GM18505 (cell line): ENCODE measurements around the gene CCDC174.
A peak's percentile ranks its signal among the peaks of the same experiment; 100 is the strongest.
"Not testable (repeated sequence)": the region's sequence is repeated elsewhere in the genome, so short reads cannot be mapped to it uniquely, and the experiment has no call there.

Experiments used
- ATAC-seq: cut with Tn5 transposase; IDR thresholded peaks from one replicate; pipeline ENCODE4 v1.9.1; 2021; ENCODE audit not compliant: unreplicated experiment
- POLR2A ChIP-seq: IDR thresholded peaks from 4 replicates; pipeline ENCODE4 v1.6.1; 2011; ENCODE audit warnings: borderline replicate concordance; ENCODE audit not compliant: insufficient read depth, insufficient read length; ENCODE audit errors: extremely low read depth

The CCDC174 gene

DNA sequence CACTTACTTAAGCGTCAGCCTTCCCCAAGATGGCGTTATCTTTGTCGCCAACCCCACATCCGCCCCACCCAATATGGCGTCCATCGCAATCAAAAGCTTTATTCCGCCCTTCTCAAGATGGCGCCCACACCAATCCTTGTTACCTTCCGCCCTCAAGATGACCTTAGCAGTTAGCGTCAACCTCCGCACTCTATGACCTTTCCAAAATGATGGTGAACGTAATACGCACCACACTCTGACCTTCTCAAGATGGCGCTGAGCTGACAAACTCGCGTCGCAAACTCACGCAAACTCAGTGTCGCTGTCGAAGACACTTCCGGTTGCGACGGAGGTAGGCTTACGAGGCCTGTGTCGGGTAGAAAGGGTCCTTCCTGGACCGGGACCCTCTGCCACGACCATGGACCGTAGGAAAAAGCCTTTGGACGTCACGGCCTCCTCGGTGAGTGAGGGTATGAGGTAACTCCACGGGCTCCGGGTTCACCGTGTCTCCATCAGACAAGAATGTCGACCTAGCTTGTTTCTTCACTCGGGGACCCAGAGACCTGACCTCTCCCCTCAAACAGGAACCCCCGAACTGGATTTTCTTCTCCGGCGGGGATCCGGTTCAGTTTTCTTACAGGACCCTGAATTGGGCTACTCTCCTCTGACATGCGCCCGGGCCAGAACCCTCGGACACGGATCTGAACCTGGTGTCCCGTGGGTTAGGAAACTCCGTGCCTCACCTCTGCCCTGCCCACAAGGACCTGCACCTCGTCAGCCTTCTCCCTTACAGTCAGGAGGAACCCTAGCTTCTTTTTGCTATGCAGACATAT is at the start of gene CCDC174:
TSS of gene CCDC174 (plus strand) at position 323 of the 812 bp plus-strand sequence. CDS start at position 398, 75 bp downstream.
- peak; percentile 99 for ATAC-seq
- peak; percentile 98 for TF ChIP-seq POLR2A

DNA sequence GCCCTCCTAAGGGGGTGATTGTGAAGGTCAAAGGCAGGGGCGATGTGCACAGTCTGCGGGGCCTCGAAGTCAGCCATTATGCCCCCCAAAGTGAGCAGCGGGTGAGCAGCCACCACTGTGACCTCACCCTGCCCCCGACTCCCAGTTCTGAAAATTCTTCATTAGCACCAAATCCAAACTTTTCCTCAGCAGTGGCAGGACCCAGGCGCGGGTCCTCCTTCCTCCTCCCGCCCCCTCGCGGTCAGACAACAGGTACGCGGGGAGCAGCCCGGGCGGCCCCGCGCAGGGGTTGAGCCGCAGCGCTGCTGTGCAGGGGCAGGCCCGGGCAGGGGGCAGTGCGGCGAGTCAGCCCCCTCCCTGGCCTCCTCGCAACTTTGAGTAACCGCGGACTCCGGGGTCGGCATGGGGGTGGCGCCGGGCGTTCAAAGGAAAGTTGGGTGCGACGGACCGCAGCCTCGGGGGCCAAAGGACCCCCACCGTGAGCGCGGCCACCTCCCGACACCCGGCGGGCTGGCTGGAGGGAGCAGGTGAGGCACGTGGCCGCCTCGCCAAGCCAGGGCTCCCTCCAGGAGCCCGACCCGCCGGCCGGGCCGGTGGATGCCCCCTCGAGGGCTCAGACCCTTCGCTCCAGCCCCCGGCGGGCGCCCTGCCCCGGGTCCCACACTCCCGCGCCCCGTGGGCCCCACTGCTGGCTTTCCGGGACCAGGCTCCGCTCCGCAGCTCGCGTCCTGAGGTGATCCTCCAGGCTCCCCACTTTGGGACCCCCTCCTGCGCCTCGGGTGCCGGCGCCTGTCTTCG is 49.4 kb upstream of the CCDC174 start:
- TF ChIP-seq POLR2A: no peak
- no peak for ATAC-seq

DNA sequence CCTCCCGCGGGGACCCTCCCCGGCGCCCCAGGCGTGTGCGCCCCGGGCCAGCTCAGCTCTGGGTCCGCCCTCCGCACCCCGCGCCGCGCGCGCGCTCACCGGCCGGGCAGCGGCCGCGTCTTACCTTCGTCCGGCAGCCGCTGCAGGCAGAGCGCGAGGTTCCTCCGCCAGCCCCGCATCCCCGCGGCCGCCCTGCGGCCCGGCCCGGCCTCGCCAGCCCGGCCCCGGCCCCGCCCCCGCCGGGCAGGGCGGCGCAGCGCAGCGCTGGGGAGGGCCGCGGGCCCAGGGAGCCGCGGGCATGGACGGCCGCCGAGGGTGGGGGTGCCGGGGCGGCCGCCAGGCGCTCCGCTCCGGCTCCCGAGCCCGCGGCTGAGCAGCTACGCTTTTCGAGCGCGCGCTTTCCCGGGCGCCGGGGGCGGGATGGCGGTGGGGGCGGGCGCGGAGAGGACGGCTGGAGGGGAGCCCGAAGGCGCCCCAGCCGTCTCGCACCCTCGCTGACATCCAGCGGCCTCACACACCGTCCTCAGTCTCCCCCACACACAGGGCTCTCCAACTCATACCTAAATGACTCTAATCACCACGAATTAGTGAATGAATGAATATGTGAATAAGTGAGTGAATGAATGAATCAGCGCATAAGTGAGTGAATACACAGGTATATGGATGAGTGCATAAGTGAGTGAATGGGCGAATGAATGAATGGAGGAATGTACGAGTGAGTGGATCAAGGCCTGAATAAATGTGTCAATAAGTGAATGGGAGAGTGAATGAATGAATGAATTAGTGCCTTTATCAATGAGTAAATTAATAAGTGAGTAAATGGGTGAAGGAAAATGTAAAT is 48.5 kb upstream of the CCDC174 start:
- no peak for TF ChIP-seq POLR2A
- no peak for ATAC-seq

- ATAC-seq: no peak
- TF ChIP-seq POLR2A: no peak
Observed at GRCh38 chr3:14605067-14605466, 46.5 kb upstream of the CCDC174 start.

GRCh38 chr3:14605744-14606143 is 45.8 kb upstream of the CCDC174 start:
- TF ChIP-seq POLR2A: no peak
- ATAC-seq: no peak

DNA sequence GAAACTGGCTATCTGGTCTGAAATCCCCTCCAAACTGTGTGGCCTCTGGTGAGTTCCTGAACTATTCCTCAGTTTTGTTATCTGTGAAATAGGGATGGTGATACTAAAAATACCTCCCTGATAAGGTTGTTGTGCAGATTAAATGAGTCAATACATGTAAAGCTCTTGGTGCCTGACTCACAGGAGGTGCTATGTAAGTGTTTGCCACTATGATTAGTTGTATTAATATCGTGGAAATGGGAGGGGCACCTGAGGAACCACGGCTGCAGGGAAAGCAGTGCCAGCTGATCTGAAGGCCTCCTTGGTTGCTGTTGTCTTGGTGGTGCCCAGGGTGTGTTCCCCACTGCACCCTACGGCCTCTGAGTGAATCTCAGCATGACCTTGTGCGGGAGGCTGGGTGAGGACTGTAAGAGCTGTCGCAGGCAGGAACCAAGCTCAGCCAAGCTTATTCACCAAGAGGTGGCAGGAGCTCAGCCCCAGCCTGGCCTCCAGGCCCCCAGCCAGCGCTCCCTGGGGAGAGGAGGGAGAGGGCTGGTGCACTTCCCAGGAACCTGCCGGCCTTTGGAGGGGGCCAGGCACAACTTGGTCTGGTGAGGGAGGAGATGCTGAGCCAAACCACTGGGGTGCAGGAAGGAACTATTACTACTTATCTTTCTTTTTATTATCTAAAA is 44.8 kb upstream of the CCDC174 start:
- TF ChIP-seq POLR2A: no peak
- ATAC-seq: no peak

DNA sequence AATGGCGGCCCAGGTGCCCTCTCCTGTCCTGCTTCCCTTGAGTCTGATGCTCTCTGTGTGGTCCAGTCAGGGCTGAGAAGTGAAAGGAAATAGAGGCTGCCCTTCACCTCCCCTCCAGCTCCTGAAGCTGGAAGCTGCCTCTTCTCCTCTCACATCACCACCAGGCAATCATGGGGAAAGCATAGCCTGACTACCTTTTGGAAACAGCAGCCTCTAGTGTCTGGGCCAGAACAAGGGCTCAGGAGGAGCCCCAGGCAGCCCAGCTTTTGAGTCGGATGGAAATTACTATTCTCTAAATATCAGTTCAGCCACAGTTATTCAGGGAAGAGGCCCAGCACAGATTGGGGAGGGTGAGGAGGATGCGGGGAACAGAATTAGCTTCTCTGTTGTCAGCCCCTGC is 43.3 kb upstream of the CCDC174 start:
- TF ChIP-seq POLR2A: no peak
- ATAC-seq: no peak

DNA sequence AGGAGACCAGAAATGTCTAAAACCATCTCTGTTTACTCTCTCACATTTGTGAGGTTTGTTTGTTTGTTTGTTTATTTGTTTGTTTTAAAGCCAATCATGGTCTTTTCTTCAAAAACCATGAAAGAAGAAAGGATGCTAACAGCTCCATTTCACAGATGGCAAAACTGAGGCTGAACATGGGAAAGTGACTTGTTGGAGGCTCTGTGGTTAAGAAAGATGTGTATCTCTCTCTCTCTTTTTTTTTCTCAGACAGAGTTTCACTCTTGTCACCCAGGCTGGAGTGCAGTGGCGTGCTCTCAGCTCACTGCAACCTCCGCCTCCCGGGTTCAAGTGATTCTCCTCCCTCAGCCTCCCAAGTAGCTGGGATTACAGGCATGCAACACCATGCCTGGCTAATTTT is 42.5 kb upstream of the CCDC174 start:
- ATAC-seq: not testable (repeated sequence)

- no peak for ATAC-seq
- no peak for TF ChIP-seq POLR2A
Observed at GRCh38 chr3:14609506-14609905, 42.1 kb upstream of the CCDC174 start.

GRCh38 chr3:14609941-14610340 is 41.6 kb upstream of the CCDC174 start:
- no peak for ATAC-seq
- TF ChIP-seq POLR2A: no peak

DNA sequence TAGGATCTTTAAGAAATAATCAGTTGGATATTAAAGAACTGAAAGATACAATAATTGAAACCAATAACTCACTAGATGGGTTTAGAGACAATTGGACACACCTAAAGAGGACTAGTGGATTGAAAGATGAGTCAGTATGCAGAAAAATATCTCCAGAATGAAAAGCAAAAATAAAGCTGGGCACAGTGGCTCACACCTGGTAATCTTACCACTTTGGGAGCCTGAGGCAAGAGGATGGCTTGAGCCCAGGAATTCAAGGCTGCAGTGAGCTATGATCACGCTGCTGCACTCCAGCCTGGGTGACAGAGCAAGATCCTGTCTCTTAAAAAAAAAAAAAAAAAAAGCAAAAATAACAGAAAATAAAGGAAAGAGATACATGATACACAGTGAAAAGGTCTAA is 37.4 kb upstream of the CCDC174 start:
- ATAC-seq: no peak
- no peak for TF ChIP-seq POLR2A

- no peak for TF ChIP-seq POLR2A
- ATAC-seq: no peak
Observed at GRCh38 chr3:14614862-14615261, 36.7 kb upstream of the CCDC174 start.

- ATAC-seq: no peak
- TF ChIP-seq POLR2A: no peak
Observed at GRCh38 chr3:14616606-14617507, 34.7 kb upstream of the CCDC174 start.
